Measurements from ENCODE around the gene SEC11A.
"Not testable (repeated sequence)": the region's sequence is repeated elsewhere in the genome, so short reads cannot be mapped to it uniquely, and the experiment has no call there.

SEC11A gene

DNA sequence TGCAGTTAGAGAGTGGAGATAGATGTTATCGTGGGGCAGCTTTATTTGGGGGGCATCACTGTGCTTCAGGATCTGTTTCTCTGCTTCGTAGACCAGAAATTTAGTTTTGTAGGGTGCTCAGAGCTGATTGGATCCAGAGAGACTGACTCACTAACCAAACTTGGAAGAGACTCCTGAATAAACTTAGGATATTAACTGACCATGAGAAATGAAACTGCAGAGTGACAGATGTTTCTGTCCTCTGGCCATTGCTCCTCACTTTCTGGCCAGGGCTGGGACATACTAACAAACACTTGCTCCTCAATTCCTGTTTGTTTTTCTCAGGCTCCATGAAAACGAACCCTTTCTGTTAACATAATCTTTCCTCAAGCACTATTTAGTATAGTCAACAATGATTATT lies 36.8 kb upstream of the SEC11A start:
- Histone ChIP-seq H3K36me3 (ENCODE audit: control insufficient read depth, insufficient read depth, low read length) (peaks cover 22% of the 10 kb centered on the region), H3K4me1 (ENCODE audit: control insufficient read depth, insufficient read depth, low read length, poor library complexity, severe bottlenecking) (peaks cover 15% of the 10 kb centered on the region), H3K27ac (ENCODE audit: low read depth, low read length, severe bottlenecking) (no peak overlapping the region), H3K4me3 (ENCODE audit: extremely low read depth, insufficient read depth, low read length, poor library complexity, severe bottlenecking) (no peak overlapping the region), H3K9me3 (ENCODE audit: control insufficient read depth, low read length) (no peaks in the 10 kb centered on the region)
- 80 to 86% methylated on average over 1 of the region's 3 CpGs for WGBS, 2 experiments (ENCODE audit: insufficient coverage in 2 of 2)

DNA sequence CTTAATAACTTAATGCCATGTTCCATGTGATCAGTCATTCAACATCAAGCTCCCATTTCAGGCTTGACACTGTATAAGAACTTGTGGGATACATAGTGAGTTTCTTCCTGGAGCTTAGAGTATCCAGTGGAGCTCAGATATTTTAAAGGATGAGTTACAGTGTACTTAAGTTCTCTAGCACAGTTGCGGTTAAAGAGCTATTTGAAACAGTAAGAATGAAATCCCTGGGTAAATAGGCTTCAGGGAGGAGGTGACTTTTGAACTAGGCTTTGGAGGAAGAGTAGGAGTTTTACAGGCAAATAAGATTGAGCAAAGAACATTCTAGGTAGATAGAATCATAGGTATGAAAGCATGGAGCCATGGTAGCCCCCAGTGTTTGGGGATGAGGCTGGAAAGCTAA lies 36.3 kb upstream of the SEC11A start:
- peaks cover 15% of the 10 kb centered on the region for H3K4me1 ChIP-seq (ENCODE audit: control insufficient read depth, insufficient read depth, low read length, poor library complexity, severe bottlenecking)
- H3K27ac ChIP-seq (ENCODE audit: low read depth, low read length, severe bottlenecking): no peak overlapping the region
- H3K4me3 ChIP-seq (ENCODE audit: extremely low read depth, insufficient read depth, low read length, poor library complexity, severe bottlenecking): no peak overlapping the region
- WGBS, 2 experiments (ENCODE audit: insufficient coverage in 2 of 2): 95 to 100% methylated on average over 1 of the region's 1 CpG
- peaks cover 22% of the 10 kb centered on the region for H3K36me3 ChIP-seq (ENCODE audit: control insufficient read depth, insufficient read depth, low read length)
- no peaks in the 10 kb centered on the region for H3K9me3 ChIP-seq (ENCODE audit: control insufficient read depth, low read length)

DNA sequence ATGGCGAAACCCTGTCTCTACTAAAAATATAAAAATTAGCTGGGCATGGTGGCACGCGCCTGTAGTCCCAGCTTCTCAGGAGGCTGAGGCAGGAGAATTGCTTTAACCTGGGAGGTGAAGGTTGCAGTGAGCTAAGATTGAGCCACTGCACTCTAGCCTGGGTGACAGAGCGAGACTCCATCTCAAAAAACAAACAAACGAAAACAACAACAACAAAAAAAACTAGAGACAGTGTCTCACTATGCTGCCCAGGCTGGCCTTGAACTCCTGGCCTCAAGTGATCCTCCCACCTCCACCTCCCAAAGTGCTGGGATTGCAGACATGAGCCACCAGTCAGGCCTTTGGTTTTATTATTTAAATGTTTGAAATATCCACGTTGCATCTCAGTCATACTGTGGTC lies 35.8 kb upstream of the SEC11A start:
- peaks cover 22% of the 10 kb centered on the region for H3K36me3 ChIP-seq (ENCODE audit: control insufficient read depth, insufficient read depth, low read length)
- not testable (repeated sequence) for H3K4me3 ChIP-seq (ENCODE audit: extremely low read depth, insufficient read depth, low read length, poor library complexity, severe bottlenecking); H3K27ac ChIP-seq (ENCODE audit: low read depth, low read length, severe bottlenecking); H3K9me3 ChIP-seq (ENCODE audit: control insufficient read depth, low read length)
- peaks cover 15% of the 10 kb centered on the region for H3K4me1 ChIP-seq (ENCODE audit: control insufficient read depth, insufficient read depth, low read length, poor library complexity, severe bottlenecking)
- WGBS, 2 experiments (ENCODE audit: insufficient coverage in 2 of 2): 89 to 100% methylated on average over 1 to 5 of the region's 6 CpGs

DNA sequence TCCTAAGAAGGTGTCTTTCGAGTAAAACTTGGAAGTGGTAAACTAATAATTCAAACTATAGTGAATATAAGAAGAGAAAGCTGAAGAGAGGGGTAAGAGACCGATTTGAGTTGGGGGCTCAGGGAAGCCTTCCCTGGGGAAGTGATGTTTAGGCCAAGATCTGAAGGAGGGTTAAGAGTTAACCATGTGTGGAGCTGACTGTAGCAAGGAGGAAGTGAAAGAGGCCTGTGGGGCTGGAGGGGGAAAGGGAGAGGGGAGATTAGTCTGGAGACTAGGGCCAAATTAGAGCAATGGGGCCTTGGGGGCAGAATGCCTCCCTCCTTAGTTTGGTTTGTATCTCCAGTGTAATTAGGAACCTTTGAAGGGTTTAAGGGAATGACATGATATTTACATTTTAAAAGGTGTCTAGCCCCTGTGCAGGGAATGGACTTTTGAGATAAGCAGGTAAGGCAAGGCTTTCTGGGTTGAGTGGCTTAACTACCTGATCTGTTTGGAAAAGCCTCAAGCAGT lies 34.7 kb upstream of the SEC11A start:
- Histone ChIP-seq H3K4me1 (ENCODE audit: control insufficient read depth, insufficient read depth, low read length, poor library complexity, severe bottlenecking) (peaks cover 18% of the 10 kb centered on the region), H3K27ac (ENCODE audit: low read depth, low read length, severe bottlenecking) (peak overlapping the region; percentile 7), H3K36me3 (ENCODE audit: control insufficient read depth, insufficient read depth, low read length) (peaks cover 18% of the 10 kb centered on the region), H3K4me3 (ENCODE audit: extremely low read depth, insufficient read depth, low read length, poor library complexity, severe bottlenecking) (peak overlapping the region; percentile 11), H3K9me3 (ENCODE audit: control insufficient read depth, low read length) (no peaks in the 10 kb centered on the region)
- 50% methylated on average over 1 of the region's 2 CpGs for WGBS, 2 experiments (ENCODE audit: insufficient coverage in 2 of 2)

DNA sequence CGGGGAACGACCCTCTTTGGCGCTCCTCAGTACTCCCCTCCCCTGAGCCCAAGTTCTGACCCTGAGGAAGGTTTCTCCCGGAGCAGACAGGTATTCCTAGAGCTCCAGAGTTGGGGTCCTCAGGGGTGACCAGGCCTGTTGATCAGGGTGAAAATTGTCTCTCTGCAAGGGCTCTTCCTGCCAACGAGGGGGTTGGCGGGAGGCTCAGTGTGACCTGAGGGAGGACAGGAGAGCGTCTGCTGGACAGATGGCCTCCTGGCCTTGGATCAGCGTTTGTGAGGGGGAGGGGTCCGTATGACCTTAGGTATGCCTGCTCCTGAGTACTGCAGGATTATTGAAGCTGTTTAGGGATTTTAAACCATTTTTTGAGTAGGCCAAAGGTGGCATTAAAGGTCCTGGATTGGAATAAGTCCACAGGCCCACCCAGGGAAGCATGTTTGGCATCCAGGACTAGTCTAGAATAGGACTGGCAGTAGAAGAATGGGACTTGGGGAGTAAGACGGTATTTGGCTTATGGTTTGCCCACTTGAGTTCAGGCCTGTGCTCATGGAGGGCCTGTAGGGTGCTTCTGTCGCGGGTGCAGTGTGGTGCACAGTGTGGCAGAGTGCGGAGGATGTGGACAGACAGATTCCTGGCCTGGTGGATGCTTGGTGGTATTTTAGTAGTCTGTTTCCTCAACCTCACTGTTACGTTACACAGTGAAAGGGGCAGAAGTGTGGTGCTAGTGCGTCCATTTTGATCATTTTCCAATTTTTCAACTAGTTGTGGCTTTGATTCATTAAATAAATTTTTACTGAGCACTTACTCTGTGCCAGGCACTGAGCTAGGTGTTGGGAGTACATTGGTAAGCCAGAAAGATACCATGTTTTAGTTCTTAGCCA lies 33.4 kb upstream of the SEC11A start:
- Histone ChIP-seq H3K36me3 (ENCODE audit: control insufficient read depth, insufficient read depth, low read length) (peaks cover 13% of the 10 kb centered on the region), H3K4me1 (ENCODE audit: control insufficient read depth, insufficient read depth, low read length, poor library complexity, severe bottlenecking) (peaks cover 18% of the 10 kb centered on the region), H3K9me3 (ENCODE audit: control insufficient read depth, low read length) (no peaks in the 10 kb centered on the region), H3K27ac (ENCODE audit: low read depth, low read length, severe bottlenecking) (peak overlapping the region; percentile 87), H3K4me3 (ENCODE audit: extremely low read depth, insufficient read depth, low read length, poor library complexity, severe bottlenecking) (peak overlapping the region; percentile 73)
- WGBS, 2 experiments (ENCODE audit: insufficient coverage in 2 of 2): 26 to 32% methylated on average over 10 to 11 of the region's 15 CpGs

DNA sequence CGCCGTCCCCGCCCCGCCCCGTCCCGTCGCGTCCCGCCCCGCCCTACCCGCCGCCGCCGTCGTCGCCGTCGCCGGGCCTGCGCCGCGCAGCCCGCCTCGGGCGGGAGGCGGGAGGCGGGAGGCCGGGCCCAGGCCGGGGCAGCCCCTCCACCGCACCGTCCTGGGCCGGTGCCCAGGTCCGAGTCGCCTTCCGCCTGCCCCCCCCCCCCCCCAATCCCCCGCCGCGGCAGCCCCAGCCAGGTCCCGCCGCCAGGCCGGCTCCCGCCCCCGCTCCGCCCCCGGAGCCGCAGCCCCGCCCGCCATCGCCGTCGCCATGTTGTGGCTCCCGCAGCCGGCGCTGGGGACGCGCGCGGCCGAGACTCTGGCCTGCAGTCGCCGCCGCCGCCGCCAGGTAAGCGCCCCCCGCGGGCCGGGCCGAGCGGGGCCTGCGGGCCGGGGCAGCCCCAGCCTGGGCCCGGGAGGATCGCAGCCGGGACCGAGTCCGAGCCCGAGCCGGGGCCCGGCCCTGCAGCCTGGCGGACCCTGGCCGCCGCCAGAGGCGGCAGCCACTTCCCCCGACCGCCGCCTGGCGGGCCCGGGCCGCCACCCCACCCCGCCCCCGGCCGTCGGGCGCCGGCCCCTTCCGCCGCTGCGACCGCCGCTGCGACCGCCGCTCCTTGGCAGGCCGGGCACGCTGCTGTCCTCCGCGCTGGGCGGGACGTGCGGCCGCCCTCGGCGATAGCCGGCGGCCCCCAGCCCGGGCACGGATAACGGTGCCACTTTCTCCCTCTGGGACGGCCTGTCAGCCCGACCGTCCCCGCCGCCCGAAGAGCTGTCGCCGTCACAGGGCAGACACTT lies 32.6 kb upstream of the SEC11A start, which contains the start of gene ZNF592:
ZNF592 (plus strand) TSS at position 319 of the 837 bp plus-strand sequence. CDS start 34,084 bp downstream, outside the sequence.
- 0% methylated on average over 82 to 85 of the region's 127 CpGs for WGBS, 2 experiments (ENCODE audit: insufficient coverage in 2 of 2)
- Histone ChIP-seq H3K4me3 (ENCODE audit: extremely low read depth, insufficient read depth, low read length, poor library complexity, severe bottlenecking) (peak within 1 kb of the TSS; percentile 73), H3K36me3 (ENCODE audit: control insufficient read depth, insufficient read depth, low read length) (peaks cover 5% of the 10 kb centered on the region), H3K4me1 (ENCODE audit: control insufficient read depth, insufficient read depth, low read length, poor library complexity, severe bottlenecking) (peaks cover 18% of the 10 kb centered on the region), H3K27ac (ENCODE audit: low read depth, low read length, severe bottlenecking) (peak within 1 kb of the TSS; percentile 94), H3K9me3 (ENCODE audit: control insufficient read depth, low read length) (no peaks in the 10 kb centered on the region)

DNA sequence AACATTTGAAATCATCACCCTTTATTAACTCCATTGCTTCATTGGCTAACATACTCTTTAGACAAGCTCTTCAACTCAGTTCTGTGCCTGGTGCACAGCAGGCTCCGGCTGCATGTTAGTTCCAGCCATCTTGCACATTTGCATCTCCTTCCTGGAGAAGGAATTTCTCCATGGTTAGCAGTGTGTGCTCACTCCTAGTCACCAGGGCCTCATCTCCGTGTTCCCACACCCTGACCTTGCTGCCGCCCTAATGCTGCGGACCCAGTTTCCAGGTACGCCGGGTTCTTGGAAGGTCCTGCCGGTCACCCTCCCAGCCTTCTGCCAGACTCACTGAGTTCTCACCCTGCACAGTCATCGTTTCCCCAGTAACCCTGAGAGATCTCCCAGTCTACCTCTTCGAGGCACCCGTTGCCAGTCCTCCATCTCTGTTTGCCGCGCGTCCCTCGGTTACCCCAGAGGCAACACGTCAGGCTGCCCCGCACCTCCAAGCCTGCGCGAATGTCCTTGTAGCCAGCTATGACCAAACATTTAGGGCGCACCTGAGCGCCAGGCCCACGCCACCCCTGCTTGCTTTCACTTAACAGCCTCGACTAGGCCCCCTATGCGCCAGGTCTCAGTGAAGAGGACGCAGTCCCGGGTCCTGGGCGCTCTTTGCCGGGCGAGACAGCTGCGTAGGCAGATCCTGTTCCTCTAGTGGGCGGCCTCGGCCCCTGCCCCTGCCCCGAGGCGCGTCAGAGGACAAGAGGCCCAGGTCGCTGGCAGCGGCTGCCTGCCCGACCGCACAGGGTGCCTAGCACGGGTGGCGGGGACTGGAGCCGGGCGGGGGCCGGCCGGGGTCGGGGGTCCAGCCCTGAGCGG lies 31.7 kb upstream of the SEC11A start:
- no peaks in the 10 kb centered on the region for H3K9me3 ChIP-seq (ENCODE audit: control insufficient read depth, low read length)
- 3 to 5% methylated on average over 39 to 43 of the region's 46 CpGs for WGBS, 2 experiments (ENCODE audit: insufficient coverage in 2 of 2)
- H3K4me1 ChIP-seq (ENCODE audit: control insufficient read depth, insufficient read depth, low read length, poor library complexity, severe bottlenecking): peaks cover 18% of the 10 kb centered on the region

DNA sequence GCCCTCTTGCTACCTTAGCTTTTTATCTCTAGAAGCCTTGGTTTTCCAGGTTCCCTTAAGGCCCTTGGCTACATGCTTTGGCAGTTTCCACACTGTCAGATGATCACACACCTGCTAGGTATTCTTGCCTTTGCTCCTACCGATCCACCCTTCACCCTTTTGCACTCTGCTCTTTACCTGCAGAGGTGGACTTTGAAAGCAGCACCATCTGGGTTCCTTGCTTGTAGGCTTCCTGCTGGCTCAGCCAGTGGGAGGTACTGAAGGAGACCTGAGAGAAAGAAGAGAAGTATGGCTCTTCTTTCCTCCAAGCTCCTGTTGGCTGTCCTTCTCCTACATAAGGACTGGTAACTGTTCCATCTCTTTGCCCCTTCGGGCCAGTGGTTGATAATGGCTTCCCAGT lies 25.2 kb upstream of the SEC11A start:
- 83 to 100% methylated on average over 1 to 2 of the region's 2 CpGs for WGBS, 2 experiments (ENCODE audit: insufficient coverage in 2 of 2)

More for the DNA sequence above, 31.7 kb upstream of the SEC11A start:
- Histone ChIP-seq H3K36me3 (ENCODE audit: control insufficient read depth, insufficient read depth, low read length) (no peaks in the 10 kb centered on the region), H3K4me3 (ENCODE audit: extremely low read depth, insufficient read depth, low read length, poor library complexity, severe bottlenecking) (peak overlapping the region; percentile 62), H3K27ac (ENCODE audit: low read depth, low read length, severe bottlenecking) (peak overlapping the region; percentile 94)

DNA sequence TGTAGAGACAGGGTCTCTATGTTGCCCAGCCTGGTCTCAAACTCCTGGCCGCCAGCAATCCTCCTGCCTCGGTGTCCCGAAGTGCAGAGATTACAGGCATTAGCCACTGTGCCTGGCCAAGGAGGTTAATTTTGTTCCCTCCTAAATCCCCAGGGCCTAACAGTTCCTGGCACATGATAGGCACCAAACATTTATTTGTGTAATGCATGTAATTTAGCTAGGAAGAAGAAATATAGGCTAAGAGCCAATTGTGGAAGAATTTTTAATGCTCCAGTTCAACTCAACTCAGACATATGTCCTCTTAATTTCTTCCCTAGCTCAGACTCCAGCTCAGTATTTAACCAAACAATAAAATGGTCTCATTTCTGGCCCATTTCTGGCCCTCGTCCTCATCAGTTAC lies 24.8 kb upstream of the SEC11A start:
- no peak overlapping the region for H3K27ac ChIP-seq (ENCODE audit: low read depth, low read length, severe bottlenecking)
- no peak overlapping the region for H3K4me3 ChIP-seq (ENCODE audit: extremely low read depth, insufficient read depth, low read length, poor library complexity, severe bottlenecking)
- H3K9me3 ChIP-seq (ENCODE audit: control insufficient read depth, low read length): no peaks in the 10 kb centered on the region
- H3K4me1 ChIP-seq (ENCODE audit: control insufficient read depth, insufficient read depth, low read length, poor library complexity, severe bottlenecking): no peaks in the 10 kb centered on the region
- H3K36me3 ChIP-seq (ENCODE audit: control insufficient read depth, insufficient read depth, low read length): no peaks in the 10 kb centered on the region
- WGBS, 2 experiments (ENCODE audit: insufficient coverage in 2 of 2): 88 to 100% methylated on average over 3 to 4 of the region's 4 CpGs

More for the DNA sequence above, 25.2 kb upstream of the SEC11A start:
- no peak overlapping the region for H3K27ac ChIP-seq (ENCODE audit: low read depth, low read length, severe bottlenecking)
- no peak overlapping the region for H3K4me3 ChIP-seq (ENCODE audit: extremely low read depth, insufficient read depth, low read length, poor library complexity, severe bottlenecking)
- H3K4me1 ChIP-seq (ENCODE audit: control insufficient read depth, insufficient read depth, low read length, poor library complexity, severe bottlenecking): no peaks in the 10 kb centered on the region
- H3K36me3 ChIP-seq (ENCODE audit: control insufficient read depth, insufficient read depth, low read length): no peaks in the 10 kb centered on the region
- no peaks in the 10 kb centered on the region for H3K9me3 ChIP-seq (ENCODE audit: control insufficient read depth, low read length)

DNA sequence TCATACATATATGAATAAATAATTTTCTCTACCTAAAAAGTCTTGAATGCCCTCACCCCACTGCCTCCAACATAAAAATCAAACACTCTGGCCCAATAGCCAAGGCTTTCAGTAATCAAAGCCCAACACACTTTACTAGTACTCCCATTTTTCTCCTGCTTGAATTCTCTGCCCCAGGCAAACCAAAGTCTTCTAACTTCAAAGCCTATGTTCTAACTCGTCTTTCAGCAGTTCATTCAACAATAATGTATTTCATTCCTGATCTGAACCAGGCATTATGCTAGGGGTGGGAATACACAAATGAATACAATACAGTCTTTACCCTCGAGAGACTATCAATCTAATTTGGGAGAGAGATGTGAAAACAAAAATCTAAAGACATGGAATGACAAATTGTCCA lies 21.1 kb upstream of the SEC11A start:
- Histone ChIP-seq H3K27ac (ENCODE audit: low read depth, low read length, severe bottlenecking) (no peak overlapping the region), H3K4me1 (ENCODE audit: control insufficient read depth, insufficient read depth, low read length, poor library complexity, severe bottlenecking) (peaks cover 9% of the 10 kb centered on the region), H3K9me3 (ENCODE audit: control insufficient read depth, low read length) (no peaks in the 10 kb centered on the region), H3K36me3 (ENCODE audit: control insufficient read depth, insufficient read depth, low read length) (no peaks in the 10 kb centered on the region), H3K4me3 (ENCODE audit: extremely low read depth, insufficient read depth, low read length, poor library complexity, severe bottlenecking) (no peak overlapping the region)
- WGBS, 2 experiments (ENCODE audit: insufficient coverage in 2 of 2): no CpG with 5 or more reads among the region's 2 CpGs
